SIG-M5 treated with dmso at 0.1 percent for 504 hours (cell line): ENCODE results near the gene CEP164.
"Not testable (repeated sequence)": the region's sequence is repeated elsewhere in the genome, so short reads cannot be mapped to it uniquely, and the experiment has no call there.

ENCODE experiments used
- DNase-seq: peaks from one replicate; lab custom pipeline; 2025; ENCODE audit not compliant: unreplicated experiment; lab: John Stamatoyannopoulos, UW

The CEP164 gene

GRCh38 chr11:117392001-117392690, 64.5 kb downstream of the CEP164 start:
- DNase-seq, result no peak

GRCh38 chr11:117392979-117393378, 65.3 kb downstream of the CEP164 start:
- DNase-seq, result no peak

- no peak for DNase-seq
Measured at GRCh38 chr11:117394221-117394925, 66.7 kb downstream of the CEP164 start.

- DNase-seq, result no peak
Measured at GRCh38 chr11:117395476-117395875, 67.8 kb downstream of the CEP164 start.

GRCh38 chr11:117396970-117397369, 69.3 kb downstream of the CEP164 start:
- DNase-seq, result no peak

GRCh38 chr11:117398618-117399017, 71.0 kb downstream of the CEP164 start:
- not testable (repeated sequence) for DNase-seq

- DNase-seq, result not testable (repeated sequence)
Measured at GRCh38 chr11:117399100-117399840, 71.6 kb downstream of the CEP164 start.

- not testable (repeated sequence) for DNase-seq
Measured at GRCh38 chr11:117405898-117406297, 78.2 kb downstream of the CEP164 start.

GRCh38 chr11:117407016-117407415, 79.4 kb downstream of the CEP164 start:
- DNase-seq, result no peak

- DNase-seq, result no peak
Measured at GRCh38 chr11:117408356-117408755, 80.7 kb downstream of the CEP164 start.

- no peak for DNase-seq
Measured at GRCh38 chr11:117409511-117409910, 81.9 kb downstream of the CEP164 start.

- no peak for DNase-seq
Measured at GRCh38 chr11:117410238-117410637, 82.6 kb downstream of the CEP164 start.

- no peak for DNase-seq
Measured at GRCh38 chr11:117410861-117411710, 83.4 kb downstream of the CEP164 start.

GRCh38 chr11:117411736-117412135, 84.1 kb downstream of the CEP164 start:
- no peak for DNase-seq

- DNase-seq, result no peak
Measured at GRCh38 chr11:117412176-117412575, 84.5 kb downstream of the CEP164 start.

- no peak for DNase-seq
Measured at GRCh38 chr11:117412653-117413275, 85.1 kb downstream of the CEP164 start.

- DNase-seq, result no peak
Measured at GRCh38 chr11:117413616-117414015, 86.0 kb downstream of the CEP164 start.

- no peak for DNase-seq
Measured at GRCh38 chr11:117414724-117415123, 87.1 kb downstream of the CEP164 start.

GRCh38 chr11:117415358-117415896, 87.8 kb downstream of the CEP164 start:
- DNase-seq, result no peak

GRCh38 chr11:117417342-117417741, 89.7 kb downstream of the CEP164 start:
- no peak for DNase-seq
